HPDE6-E6E7 (cell line): ENCODE results near the gene PIKFYVE.
"Not testable (repeated sequence)": the region's sequence is repeated elsewhere in the genome, so short reads cannot be mapped to it uniquely, and the experiment has no call there.

Source experiments
- DNase-seq: peaks from one replicate; pipeline ENCODE4 v3.0.0; 2011; ENCODE audit warnings: missing footprints; ENCODE audit errors: extremely low spot score

PIKFYVE gene

GRCh38 chr2:208255557-208256106, 10.4 kb upstream of the PIKFYVE start:
- no peak for DNase-seq

- DNase-seq, result no peak
Observed at GRCh38 chr2:208256192-208256782, 9.8 kb upstream of the PIKFYVE start.

GRCh38 chr2:208256849-208257813, 8.9 kb upstream of the PIKFYVE start:
- DNase-seq, result not testable (repeated sequence)

- DNase-seq, result no peak
Observed at GRCh38 chr2:208265371-208265800, 669 bp upstream of the PIKFYVE start.

- DNase-seq, result no peak
Observed at GRCh38 chr2:208266553-208266893, 468 bp downstream of the PIKFYVE start.

- no peak for DNase-seq
Observed at GRCh38 chr2:208266936-208267335, 881 bp downstream of the PIKFYVE start.

GRCh38 chr2:208267526-208267925, 1.5 kb downstream of the PIKFYVE start:
- not testable (repeated sequence) for DNase-seq

- DNase-seq, result no peak
Observed at GRCh38 chr2:208268156-208268952, 2.3 kb downstream of the PIKFYVE start.

GRCh38 chr2:208269091-208269490, 3.0 kb downstream of the PIKFYVE start:
- DNase-seq, result no peak

GRCh38 chr2:208274748-208275147, 8.7 kb downstream of the PIKFYVE start:
- no peak for DNase-seq

GRCh38 chr2:208278549-208278948, 12.5 kb downstream of the PIKFYVE start:
- DNase-seq, result no peak

- no peak for DNase-seq
Observed at GRCh38 chr2:208279236-208279635, 13.2 kb downstream of the PIKFYVE start.

GRCh38 chr2:208280234-208280633, 14.2 kb downstream of the PIKFYVE start:
- DNase-seq, result no peak

- DNase-seq, result no peak
Observed at GRCh38 chr2:208280933-208281332, 14.9 kb downstream of the PIKFYVE start.

GRCh38 chr2:208285853-208286252, 19.8 kb downstream of the PIKFYVE start:
- DNase-seq, result no peak

- DNase-seq, result no peak
Observed at GRCh38 chr2:208294482-208295024, 28.5 kb downstream of the PIKFYVE start.

GRCh38 chr2:208295834-208296233, 29.8 kb downstream of the PIKFYVE start:
- DNase-seq, result no peak

- no peak for DNase-seq
Observed at GRCh38 chr2:208296610-208297009, 30.6 kb downstream of the PIKFYVE start.

- no peak for DNase-seq
Observed at GRCh38 chr2:208297961-208298360, 31.9 kb downstream of the PIKFYVE start.

- DNase-seq, result peak; percentile 53
Observed at GRCh38 chr2:208300847-208301618, 35.0 kb downstream of the PIKFYVE start.

- no peak for DNase-seq
Observed at GRCh38 chr2:208304157-208304556, 38.1 kb downstream of the PIKFYVE start.
